Spleen (tissue), 7 donors: Measurements from ENCODE around the gene ATOH1.

Experiments
- POLR2A ChIP-seq, 3 donors: fragments of 450-650 bp; IDR thresholded peaks; one replicate each; pipeline ENCODE4 v1.5.1; 2017; ENCODE audit warnings: antibody characterized with exemption in 3 of 3, mild to moderate bottlenecking in 1 of 3
- TF ChIP-seq, protein P1 (sequence below), 11 experiments: fragments of 200-600 bp in 7 of 11; fragments of 450-650 bp in 4 of 11; sonication (generic) in 4 of 11; IDR thresholded peaks in 8 of 11; conservative IDR thresholded peaks in 3 of 11; 1 replicate in 7 of 11; 2 replicates in 4 of 11; pipeline versions ENCODE4 v1.4.0 to v1.8.0; 2016 to 2021; ENCODE audit warnings: antibody characterized with exemption in 11 of 11, inconsistent platforms in 4 of 11, mild to moderate bottlenecking in 1 of 11
- donor health status: DM: no; HTN: no; CAD: no; lungs with moderate emphysema.
- donor health status: DM: no; HTN: no; CAD: no.
- donor health status: DM: no; HTN: no; CAD: no.

DNA sequence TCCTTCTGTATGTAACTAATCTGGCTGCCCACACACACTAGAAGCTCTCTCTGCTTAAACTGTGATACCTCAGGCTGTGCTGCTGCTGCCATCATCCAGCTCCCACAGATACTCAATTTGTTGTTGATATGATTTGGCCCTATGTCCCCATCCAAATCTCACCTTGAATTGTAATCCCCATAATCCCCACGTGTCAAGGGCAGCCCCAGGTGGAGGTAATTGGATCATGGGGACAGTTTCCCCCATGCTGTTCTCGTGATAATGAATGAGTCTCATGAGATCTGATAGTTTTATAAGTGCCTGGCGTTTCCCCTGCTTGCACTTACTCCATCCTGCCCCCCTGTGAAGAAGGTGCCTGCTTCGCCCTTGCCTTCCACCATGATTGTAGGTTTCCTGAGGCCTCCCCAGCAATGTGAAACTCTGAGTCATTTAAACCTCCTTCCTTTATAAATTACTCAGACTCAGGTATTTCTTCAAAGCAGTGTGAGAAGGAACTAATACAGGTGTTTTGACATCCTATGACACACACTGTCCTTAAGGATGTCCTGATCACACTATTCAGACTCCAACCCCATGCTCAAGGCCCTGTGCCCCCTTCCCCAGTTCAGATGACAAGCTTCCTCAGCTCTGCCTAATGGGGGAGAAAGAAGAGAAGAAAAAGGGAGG, 2.9 kb upstream of the ATOH1 start:
- TF ChIP-seq, protein P1, sequence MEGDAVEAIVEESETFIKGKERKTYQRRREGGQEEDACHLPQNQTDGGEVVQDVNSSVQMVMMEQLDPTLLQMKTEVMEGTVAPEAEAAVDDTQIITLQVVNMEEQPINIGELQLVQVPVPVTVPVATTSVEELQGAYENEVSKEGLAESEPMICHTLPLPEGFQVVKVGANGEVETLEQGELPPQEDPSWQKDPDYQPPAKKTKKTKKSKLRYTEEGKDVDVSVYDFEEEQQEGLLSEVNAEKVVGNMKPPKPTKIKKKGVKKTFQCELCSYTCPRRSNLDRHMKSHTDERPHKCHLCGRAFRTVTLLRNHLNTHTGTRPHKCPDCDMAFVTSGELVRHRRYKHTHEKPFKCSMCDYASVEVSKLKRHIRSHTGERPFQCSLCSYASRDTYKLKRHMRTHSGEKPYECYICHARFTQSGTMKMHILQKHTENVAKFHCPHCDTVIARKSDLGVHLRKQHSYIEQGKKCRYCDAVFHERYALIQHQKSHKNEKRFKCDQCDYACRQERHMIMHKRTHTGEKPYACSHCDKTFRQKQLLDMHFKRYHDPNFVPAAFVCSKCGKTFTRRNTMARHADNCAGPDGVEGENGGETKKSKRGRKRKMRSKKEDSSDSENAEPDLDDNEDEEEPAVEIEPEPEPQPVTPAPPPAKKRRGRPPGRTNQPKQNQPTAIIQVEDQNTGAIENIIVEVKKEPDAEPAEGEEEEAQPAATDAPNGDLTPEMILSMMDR (IDR thresholded peaks at IDR 0.05 in 8 of 11, conservative IDR thresholded peaks at IDR 0.05 in 3 of 11) = no peak
- TF ChIP-seq POLR2A (IDR thresholded peaks at IDR 0.05) = no peak
